ENCODE results near the gene ZNF839. TPM values are rescaled to one million over a fixed set of nuclear protein-coding genes. Genes with fewer than 3 reads are reported as not detected.
"Not testable (repeated sequence)": the region's sequence is repeated elsewhere in the genome, so short reads cannot be mapped to it uniquely, and the experiment has no call there.

Gene ZNF839
- polyA plus RNA-seq, 1 donor: 13.1 TPM

DNA sequence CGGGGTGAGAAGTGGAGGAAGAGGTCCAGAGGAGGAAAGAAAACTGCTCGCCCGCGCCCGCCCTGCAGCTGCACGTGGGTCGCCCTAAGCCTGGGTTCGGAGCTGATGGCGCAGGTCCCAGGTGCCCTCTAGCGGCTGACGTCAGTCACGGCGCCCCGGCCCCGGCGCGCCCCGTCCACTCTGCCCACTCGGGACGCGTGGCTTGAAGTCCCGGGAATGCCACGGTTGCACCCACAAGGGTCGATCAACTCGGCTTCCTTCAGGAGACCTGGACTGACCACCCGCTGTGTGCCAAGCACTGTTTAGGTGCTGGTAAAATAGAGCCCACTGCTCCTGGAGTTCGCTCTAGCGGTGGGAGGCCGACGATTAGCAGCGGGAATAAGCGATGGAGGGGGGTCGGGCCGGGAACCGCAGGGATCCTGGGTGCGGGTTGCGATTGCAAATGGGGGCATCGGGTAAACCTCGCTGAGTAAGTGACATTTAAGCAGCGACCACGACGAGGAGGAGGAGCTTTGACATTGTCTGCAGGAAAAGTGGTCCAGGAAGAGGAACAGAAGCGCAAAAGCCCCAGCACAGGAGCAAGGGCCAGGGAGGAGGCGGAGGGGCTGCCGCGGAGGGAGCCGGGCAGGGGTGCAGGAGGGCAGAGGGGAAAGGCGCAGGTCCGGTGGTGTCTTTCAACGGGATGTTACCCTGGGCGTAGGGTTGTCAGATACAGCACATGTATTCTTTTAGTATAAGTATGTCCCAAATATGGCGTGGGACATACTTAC lies 5.1 kb upstream of the ZNF839 start:
- DNase-seq: peak; percentile 87

DNA sequence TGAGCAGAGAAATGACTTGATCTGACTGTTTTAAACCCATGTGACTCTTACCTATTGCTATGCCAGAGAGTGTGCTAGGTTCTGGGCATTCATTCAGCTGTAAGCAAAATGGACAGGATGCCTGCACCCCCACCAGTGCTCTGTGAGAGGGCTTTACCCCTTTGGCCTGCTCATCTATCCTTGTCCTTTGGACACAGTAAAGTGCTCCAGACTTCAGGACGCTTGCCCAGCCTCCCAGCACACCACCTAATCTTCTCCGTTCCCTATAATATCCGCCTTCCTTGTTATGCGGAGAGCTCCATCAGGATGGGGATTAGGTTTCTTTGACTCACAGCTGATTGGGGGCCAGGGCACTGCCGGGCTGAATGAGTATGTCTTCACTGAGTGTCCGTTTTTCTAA lies 4.4 kb upstream of the ZNF839 start:
- DNase-seq: no peak

DNA sequence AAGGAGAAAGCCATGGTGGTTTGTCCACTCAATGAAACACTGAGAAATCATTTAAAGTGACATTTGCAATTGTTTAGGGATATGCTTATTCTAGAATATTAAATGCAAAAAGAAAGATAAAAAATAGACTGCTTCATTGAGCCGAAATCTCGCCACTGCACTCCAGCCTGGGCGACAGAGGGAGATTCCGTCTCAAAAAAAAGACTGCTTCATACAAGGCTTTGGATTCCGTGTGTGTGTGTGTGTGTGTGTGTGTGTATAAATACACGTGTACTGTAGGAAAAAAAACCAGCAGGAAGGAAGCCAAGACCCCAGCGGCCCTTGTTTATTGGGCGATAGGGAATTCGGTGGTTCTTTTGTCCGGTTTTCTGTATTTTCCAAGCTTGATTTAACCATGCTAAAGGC lies 3.2 kb upstream of the ZNF839 start:
- peak; percentile 84 for DNase-seq

DNA sequence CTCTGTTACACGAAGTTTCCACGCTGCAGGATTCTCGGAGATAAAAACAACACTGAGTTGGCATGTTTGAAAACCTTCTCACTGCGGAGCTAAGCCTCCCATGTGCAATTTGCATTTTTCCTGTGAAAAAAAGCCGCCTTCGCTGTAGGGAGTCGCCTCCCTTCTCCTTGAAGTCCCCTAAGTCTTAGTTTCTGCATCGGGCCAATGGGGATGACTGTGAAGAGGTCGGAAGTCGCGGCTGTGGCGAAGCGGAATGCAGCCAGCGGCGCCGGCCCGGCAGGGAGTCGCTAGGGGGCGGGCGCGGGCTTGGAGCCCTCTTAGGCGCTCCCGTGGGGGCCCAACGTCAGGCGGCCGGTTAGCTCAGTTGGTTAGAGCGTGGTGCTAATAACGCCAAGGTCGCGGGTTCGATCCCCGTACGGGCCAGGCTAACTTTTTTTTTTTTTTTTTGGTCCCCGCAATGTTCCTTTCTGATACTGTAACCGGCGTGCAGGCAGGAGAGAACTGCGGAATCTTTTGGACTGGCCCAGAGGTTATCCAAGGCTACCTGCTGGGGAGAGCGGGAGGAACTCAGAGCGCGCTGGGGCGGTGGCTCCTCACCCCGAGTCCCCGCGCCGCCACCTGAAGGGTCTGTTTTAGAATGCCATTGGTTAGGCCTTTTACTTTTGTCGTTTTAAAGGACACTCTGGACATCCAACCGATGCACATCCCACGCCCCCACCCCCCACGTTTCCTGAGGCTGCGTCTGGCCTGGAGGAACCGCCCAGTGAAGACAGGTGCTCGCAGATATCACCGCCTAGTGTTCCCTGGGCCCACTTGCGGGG lies 2.6 kb upstream of the ZNF839 start:
- DNase-seq: peak; percentile 91

DNA sequence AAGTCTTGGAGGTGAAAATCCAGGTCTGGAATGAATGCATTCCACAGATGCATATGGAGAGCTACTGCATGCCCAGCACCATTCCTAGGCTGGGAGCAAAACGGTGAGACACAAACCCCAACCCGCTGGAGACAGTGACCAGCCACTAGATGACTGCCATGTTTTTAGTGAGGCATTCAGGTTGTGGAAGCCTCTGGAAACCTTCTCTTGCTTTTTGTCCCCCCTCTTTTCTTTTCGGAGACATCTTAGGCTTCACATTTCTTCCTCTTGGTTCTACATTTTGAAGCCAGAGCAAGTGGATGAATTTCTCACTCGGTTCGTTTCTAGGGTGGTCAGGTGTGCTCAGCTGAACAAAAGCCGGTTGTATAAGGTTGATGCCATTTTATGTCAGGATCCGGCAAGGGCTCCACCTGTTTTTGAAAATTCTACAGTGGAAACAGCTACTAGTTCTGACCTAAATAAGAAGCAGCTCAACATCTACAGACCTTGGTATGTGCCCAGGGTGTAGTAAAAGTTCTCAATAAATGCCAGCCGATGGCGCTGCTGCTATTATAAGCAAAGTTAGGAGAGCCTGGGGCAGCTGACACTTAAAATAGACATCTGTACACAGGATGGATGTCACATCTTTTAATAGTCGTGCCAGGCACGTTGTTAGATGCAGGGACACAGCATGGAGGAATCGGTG lies 1.8 kb upstream of the ZNF839 start:
- DNase-seq: peak; percentile 8

DNA sequence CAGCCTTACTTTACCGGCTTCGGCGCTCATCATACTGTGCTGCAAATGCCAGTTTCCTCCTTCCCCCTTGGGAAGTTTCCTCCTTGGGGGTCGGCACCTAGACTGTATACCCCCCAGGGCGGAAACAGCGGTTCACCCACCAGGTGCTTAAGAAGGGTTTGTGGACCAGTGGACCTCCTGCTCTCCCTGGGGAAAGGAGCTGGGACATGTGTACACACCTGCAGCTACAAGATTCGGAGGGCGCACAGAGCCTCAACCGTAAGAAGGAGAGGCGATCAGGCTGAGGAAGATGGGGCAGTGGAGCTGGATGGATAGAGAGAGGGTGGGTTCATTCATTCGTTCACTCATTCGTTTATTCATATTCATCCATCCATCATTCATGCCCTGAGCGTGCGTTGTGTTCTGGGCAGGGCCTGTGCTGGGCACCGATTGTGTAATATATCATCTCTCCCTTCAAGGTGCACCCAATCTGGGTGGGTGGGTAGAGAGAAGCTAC lies 717 bp upstream of the ZNF839 start:
- DNase-seq: no peak

DNA sequence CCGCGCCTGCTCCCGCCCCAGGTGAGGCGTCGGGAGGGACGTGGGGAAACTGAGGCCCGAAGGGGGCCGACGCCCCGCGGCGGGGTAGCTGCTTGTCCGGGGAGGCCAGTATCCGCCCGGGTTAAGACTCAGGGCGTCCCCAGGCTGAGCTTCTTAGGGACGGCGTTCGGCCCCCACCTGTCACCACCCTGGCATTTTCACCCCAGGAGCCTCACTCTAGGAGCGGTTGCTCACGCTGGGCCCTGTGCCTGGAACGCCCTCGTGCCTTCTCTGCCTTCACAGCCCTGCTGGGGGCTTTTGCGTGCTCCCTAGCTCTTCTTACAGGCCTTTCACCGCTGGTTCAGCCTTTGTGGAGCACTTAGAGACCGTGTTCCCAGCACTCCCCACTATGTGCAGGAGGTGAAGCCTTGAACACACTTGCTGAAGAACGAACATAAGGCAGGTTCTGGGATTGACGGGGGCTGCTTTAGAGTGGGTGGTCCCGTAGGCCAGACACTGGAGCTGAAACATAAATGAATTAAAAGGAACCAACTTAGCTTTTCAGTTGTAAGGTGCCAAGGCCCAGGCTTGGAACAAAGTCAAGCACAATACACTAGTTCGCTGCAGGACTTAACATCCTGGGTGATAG lies 601 bp downstream of the ZNF839 start:
- DNase-seq: peak; percentile 56

DNA sequence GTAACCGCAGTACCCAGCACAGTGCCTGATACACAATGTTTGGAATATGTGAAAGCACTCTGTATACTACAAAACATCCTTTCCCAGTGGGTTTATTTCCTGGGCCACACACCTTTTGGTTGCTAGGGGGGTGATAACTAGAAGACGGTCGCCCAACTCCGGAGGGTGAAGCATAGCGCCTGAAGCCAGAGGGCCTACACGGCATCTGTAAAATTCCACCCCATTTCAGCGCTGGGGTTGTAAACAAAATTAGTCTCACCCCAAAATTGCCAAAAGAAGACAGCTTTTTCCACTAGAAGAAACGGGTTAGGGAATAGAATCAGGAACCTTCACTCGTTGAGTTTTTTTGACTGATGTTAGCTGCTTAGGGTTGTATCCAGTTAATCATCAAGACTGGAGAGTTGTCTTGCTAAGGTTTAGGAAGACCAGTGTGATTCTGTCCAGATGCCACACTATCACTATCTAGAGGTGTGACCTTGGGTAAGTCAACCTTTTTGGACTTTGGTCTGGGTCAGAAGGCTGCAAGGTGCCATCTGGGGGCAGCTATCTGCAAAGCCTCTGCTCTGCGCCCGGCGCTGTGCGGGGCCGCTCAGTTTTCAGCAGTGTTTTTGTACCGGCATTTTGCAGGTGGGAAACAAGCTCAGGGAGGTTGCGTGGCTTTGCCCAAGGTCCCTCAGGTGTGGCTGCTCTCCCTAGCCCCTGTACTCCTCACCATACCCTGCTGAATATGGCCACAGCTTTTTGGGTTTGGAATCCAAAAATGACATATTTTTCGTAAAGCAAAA lies 1.3 kb downstream of the ZNF839 start:
- DNase-seq: no peak

DNA sequence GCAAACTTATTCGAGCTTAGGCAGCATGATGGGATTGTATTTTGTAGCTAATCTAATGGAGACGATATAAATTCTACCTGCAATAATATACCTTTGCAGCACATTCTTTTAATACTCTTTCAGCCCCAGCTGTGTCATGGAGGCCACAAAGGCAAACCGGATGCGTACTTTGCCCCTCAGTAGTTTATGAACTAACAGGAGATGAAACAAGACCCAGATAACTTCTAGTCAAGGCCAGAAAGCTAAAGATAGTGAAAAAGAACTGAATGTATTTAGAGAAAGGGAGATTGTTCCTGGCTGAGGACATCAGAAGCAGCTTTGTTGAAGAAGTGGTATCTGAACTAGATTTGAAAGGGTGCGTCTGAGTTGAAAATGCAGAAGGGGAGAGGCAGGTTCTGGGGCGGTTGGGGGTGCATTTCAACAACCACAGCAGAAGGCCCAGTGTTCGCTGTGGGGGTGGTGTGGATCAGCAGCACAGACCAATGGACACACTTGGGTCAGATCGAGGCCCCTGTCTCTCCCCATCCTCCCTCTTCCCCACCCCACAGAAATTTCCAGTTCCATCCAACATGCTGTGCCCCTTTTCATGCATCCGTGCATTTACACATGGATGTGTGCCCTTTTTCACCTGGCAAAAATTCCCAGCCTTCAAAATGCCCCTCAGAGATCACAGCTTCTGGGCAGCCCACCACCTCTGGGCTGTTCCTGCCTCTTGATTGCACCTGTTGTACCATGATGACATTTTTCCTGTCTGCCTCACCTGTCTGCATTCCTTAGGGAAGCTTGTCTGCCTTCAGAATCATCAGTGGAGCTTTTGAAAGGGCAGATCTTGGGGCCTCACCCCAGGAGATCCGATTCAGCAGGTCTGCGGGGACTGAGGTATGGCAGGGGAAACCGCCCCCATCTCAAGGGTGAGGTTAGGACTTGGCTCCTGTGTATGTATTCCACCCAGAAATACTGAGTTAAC lies 2.2 kb downstream of the ZNF839 start:
- peak; percentile 14 for DNase-seq

DNA sequence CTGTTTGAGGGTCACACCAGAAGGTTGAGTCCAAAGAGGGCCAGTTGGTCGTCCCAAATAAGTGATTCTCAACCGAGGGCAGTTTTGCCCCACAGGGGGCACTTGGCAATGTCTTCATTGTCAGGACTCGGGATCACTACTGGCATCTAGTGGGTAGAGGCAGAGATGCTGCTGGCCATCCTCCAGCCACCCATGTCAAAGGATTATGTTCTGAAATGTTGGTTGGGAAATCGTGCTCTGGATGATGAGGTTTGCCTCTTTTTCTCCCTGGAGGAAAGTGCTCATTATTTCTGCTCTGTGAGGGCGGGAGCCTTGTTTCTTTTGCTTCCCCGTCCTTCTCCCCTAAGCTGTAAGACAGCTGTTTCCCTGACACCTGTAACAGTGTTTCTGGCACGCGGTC lies 3.6 kb downstream of the ZNF839 start:
- DNase-seq: peak; percentile 22

DNA sequence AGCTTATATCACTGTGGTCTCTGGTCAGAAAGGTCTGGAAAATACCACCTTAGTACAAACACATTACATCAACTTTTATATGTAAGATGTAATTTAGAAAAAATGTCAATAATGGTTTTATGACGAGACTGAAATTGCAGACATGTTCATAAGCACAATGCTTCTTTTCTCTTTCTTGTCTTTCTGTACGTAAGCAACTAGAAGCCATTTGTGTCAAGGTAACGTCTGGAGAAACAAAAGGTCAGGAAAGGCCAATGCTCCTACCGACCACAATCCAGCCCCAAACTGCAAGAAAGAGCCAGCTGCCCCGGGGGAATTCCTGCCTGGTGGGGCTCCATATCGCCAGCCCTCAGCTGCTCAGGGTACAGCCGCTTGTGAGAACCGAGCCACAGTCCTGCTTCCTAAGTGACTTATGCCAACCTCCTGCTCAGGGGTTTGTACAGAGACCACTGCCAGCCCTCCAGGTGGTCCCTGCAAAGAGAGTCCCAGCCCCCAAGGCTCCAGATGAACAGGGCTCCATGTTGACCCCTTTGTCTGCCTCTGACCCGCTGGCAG lies 6.3 kb downstream of the ZNF839 start:
- DNase-seq: no peak

DNA sequence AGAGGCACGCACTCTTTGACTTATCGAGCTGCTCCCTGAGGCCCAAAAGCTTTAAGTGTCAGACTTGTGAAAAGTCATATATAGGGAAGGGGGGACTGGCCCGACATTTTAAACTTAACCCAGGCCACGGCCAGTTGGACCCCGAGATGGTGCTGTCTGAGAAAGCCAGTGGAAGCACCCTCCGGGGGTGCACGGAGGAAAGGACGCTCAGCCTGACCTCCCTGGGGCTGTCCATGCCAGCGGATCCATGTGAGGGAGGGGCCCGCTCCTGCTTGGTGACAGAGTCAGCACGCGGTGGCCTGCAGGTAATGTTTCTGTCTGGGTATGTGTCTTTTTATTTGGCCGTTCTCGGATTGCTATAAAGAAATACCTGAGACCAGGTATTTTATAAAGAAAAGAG lies 7.0 kb downstream of the ZNF839 start:
- DNase-seq: no peak

DNA sequence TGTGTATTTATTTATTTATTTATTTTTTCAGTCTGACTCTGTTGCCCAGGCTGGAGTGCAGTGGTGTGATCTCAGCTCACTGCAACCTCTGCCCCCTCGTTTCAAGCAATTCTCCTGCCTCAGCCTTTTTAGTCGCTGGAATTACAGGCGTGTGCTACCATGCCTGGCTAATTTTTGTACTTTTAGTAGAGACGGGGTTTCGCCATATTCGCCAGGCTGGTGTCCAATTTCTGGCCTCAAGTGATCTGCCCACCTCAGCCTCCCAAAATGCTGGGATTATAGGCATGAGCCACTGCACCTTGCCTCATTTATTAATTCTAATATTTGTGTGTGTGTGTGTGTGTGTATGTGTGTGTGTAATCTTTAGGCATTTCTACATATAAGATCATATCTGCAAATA lies 9.8 kb downstream of the ZNF839 start:
- DNase-seq: not testable (repeated sequence)

DNA sequence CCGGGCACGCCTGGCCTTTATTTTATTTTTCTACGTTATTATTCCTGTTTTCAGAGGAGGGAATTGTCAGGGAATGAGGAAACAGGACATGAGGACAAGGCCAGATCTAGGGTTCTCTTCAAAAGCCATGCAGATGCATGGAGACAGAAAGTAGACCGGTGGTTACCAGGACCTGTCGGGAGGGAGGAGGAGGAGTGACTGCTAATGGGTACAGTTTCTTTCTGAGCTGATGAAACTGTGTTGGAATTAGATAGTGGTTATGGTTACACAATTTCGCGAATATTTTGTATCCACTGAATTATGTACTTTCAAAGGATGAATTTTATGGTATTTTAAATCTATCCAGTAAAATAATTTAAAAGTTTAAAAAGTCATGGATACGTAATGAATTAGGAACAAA lies 11.3 kb downstream of the ZNF839 start:
- no peak for DNase-seq

DNA sequence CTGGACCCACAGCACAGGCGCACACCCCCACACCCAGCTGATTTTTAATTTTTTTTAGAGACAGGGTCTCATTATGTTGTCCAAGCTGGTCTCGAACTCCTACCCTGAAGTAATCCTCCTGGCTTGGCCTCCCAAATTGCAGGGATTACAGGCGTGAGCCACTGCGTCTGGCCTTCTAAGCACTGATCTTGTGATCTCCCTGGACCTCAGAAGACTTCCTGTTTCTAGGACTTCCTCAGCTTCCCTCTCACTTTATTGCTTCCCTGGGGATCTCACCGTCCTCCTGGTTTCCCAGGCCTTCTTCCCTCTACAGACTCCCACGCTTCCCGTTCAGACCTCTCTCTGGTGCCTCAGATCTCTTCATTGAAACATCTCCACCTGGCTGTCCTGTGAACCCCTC lies 13.8 kb downstream of the ZNF839 start:
- no peak for DNase-seq

DNA sequence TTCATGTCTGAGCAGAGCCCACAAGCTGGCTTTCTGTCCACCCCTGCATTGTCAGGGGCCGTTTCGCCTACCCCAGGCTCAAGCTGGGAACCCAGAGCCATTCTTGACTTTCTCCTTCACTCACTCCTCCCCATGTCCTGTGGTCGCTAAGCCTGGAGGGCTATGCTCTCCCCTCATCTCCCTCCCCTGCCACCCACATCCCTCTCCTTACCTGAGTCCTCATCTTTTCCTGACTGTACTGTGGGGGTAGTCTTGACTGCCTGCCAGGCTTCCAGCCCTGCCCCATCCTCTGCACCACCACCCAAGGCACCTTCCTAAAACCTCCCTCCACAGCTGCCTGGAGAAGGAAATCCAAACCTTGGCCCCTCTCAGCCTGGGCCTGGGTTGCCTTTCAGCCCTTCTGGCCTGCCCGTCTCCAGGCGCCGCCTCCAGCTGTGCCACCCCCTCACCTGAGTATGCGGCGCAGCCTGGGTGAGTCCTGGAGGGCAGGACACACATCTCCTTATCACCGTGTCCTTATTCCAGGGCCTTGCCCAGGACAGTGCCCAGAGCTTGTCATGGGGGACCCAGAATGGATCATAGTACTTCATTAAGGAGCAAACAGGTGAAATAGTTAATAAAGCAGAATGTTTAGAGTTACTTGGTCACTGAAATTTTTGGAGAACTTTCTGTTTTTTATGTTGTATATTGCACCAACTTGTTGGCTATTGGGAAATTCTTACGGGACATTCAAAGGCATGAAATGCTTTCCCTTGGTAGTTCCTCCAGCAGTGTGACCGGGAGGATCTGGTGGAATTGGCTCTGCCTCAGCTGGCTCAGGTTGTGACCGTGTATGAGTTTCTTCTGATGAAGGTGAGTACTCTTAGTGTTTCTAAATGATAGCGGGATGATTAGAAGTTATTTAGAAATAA lies 14.5 kb downstream of the ZNF839 start:
- DNase-seq: no peak

DNA sequence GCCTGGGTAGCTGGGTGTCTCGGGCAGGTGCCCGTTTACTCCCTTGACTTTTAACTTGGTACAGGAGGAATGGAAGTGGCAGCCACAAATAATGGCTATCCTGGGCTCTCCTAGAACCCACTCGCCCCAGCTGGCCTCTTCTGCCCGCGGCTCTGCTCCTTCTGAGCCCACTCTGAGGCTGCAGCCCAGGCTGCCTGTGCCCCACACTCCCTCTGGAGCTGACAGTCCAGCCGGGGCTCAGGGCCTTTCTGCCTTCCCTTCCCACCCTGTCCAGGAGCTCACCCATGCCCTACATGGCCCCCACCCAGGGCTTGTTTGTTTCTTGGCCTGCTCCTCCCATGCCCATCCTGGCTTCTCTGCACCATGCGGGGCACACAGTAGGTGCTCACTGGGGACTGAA lies 15.6 kb downstream of the ZNF839 start:
- no peak for DNase-seq

DNA sequence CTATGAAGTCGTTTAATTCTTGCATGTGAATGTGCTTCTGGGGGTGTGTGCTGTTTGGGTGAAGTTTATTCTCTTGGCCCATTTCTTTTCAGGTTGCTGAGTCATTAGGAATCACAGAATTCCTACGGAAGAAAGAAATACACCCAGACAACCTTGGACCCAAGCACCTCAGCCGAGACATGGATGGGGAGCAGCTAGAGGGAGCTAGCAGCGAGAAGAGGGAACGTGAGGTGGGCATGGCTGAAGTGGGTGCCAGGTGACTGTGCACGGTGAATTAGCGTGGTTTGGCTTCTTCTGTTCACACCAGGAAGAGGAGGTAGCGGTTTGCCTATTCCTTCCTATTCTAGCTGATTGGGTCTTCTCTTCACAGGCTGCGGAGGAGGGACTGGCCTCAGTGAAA lies 19.2 kb downstream of the ZNF839 start:
- no peak for DNase-seq

DNA sequence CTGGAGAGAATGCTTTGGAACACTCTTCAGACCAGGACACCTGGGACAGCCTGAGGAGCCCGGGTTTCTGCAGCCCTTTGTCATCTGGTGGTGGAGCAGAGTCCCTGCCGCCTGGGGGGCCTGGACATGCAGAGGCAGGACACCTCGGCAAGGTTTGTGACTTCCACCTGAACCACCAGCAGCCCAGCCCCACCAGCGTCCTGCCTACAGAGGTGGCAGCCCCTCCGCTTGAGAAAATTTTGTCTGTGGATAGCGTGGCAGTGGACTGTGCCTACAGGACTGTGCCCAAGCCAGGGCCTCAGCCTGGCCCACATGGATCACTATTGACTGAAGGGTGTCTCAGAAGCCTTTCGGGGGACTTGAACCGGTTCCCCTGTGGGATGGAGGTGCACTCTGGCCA lies 22.0 kb downstream of the ZNF839 start:
- DNase-seq: no peak
